IMR-90 (cell line): ENCODE measurements around the gene SMTNL1. TPM values are rescaled to one million over a fixed set of nuclear protein-coding genes. Genes with fewer than 3 reads are reported as not detected.

Experiments used
- ATAC-seq: fragments of 200-7000 bp; cut with Tn5 transposase; 2 replicates; pipeline ENCODE4 v1.9.1; 2020; ENCODE audit warnings: low read depth, mild to moderate bottlenecking, moderate library complexity
- BruUV-seq: library from RNA; stranded (reverse); fragments of 400-500 nt; replicated peaks from 2 replicates; lab custom pipeline; 2021; lab: Mats Ljungman, UMichigan
- CTCF ChIA-PET: fragments of 300-600 bp; formaldehyde crosslinking; extraction: SDS; loops from one replicate; lab custom pipeline; 2021; ENCODE audit warnings: antibody characterized with exemption; lab: Yijun Ruan, JAX
- POLR2A ChIA-PET: fragments of 300-600 bp; sonication (Branson Sonifier 250); formaldehyde crosslinking; loops from one replicate; lab custom pipeline; 2022; ENCODE audit warnings: antibody characterized with exemption; ENCODE audit not compliant: unreplicated experiment; lab: Charles Lee
- DNase-seq: peaks from one replicate; pipeline ENCODE4 v3.0.0; 2013
- H2AFZ ChIP-seq: replicated peaks from 2 replicates; pipeline ENCODE3; 2013; ENCODE audit warnings: low read length, mild to moderate bottlenecking; ENCODE audit not compliant: poor library complexity
- H2AK5ac ChIP-seq: 2 replicates; pipeline ENCODE4 v1.6.1; 2013; ENCODE audit warnings: low read depth, low read length, inconsistent platforms
- H2AK9ac ChIP-seq: replicated peaks from 2 replicates; pipeline ENCODE3; 2013; ENCODE audit warnings: mild to moderate bottlenecking, low read depth, low read length, moderate library complexity; ENCODE audit not compliant: poor library complexity
- H2BK120ac ChIP-seq: 2 replicates; pipeline ENCODE4 v1.6.1; 2013; ENCODE audit warnings: low read depth, low read length, inconsistent platforms
- H2BK15ac ChIP-seq: 3 replicates; pipeline ENCODE4 v1.6.1; 2013; ENCODE audit warnings: low read depth, low read length, inconsistent platforms
- H2BK20ac ChIP-seq: 2 replicates; pipeline ENCODE4 v1.6.1; 2013; ENCODE audit warnings: low read depth, mild to moderate bottlenecking, inconsistent platforms, low read length, moderate library complexity
- H2BK5ac ChIP-seq: 2 replicates; pipeline ENCODE4 v1.6.1; 2013; ENCODE audit warnings: mild to moderate bottlenecking, low read depth, low read length, inconsistent platforms; ENCODE audit not compliant: poor library complexity, severe bottlenecking
- H3K14ac ChIP-seq: replicated peaks from 2 replicates; pipeline ENCODE4 v1.6.1; 2013; ENCODE audit warnings: low read depth, low read length, inconsistent platforms
- H3K18ac ChIP-seq: 2 replicates; pipeline ENCODE4 v1.6.1; 2013; ENCODE audit warnings: low read depth, low read length, control low read depth
- H3K23ac ChIP-seq: 2 replicates; pipeline ENCODE4 v1.6.1; 2013; ENCODE audit warnings: low read depth, low read length, inconsistent platforms
- H3K27ac ChIP-seq: 2 replicates; pipeline ENCODE4 v1.5.1; 2013; ENCODE audit warnings: mild to moderate bottlenecking, control low read depth, low read length; ENCODE audit not compliant: insufficient read depth
- H3K27me3 ChIP-seq: 2 replicates; pipeline ENCODE4 v1.6.1; 2013; ENCODE audit warnings: low read length; ENCODE audit not compliant: control insufficient read depth, insufficient read depth
- H3K36me3 ChIP-seq: 2 replicates; pipeline ENCODE4 v1.6.1; 2013; ENCODE audit warnings: low read length, mixed read lengths; ENCODE audit not compliant: control insufficient read depth, insufficient read depth
- H3K4ac ChIP-seq: 2 replicates; pipeline ENCODE4 v1.6.1; 2013; ENCODE audit warnings: low read depth, low read length, inconsistent platforms
- H3K4me1 ChIP-seq: 2 replicates; pipeline ENCODE4 v1.6.1; 2013; ENCODE audit warnings: low read length, mixed read lengths; ENCODE audit not compliant: control insufficient read depth, insufficient read depth
- H3K4me2 ChIP-seq: 2 replicates; pipeline ENCODE4 v1.6.1; 2013; ENCODE audit warnings: low read depth, mild to moderate bottlenecking, control low read depth, low read length, moderate library complexity
- H3K4me3 ChIP-seq: 2 replicates; pipeline ENCODE4 v1.5.1; 2013; ENCODE audit warnings: low read depth, mild to moderate bottlenecking, control low read depth, low read length, moderate library complexity; ENCODE audit not compliant: insufficient read depth
- H3K56ac ChIP-seq: 2 replicates; pipeline ENCODE4 v1.6.1; 2013; ENCODE audit warnings: low read length, inconsistent platforms; ENCODE audit not compliant: insufficient read depth; ENCODE audit errors: extremely low read depth
- H3K79me1 ChIP-seq, 2 experiments: 2 replicates each; pipeline ENCODE4 v1.6.1; 2013; ENCODE audit warnings: low read length in 2 of 2, inconsistent platforms in 1 of 2, low read depth in 1 of 2
- H3K9ac ChIP-seq: 2 replicates; pipeline ENCODE4 v1.6.1; 2013; ENCODE audit warnings: low read depth, low read length, control low read depth
- H3K9me1 ChIP-seq: 2 replicates; pipeline ENCODE4 v1.6.1; 2013; ENCODE audit warnings: low read length, inconsistent platforms; ENCODE audit not compliant: insufficient read depth
- H3K9me3 ChIP-seq: 2 replicates; pipeline ENCODE4 v1.6.1; 2013; ENCODE audit warnings: low read length; ENCODE audit not compliant: control insufficient read depth, insufficient read depth
- H4K20me1 ChIP-seq: 2 replicates; pipeline ENCODE4 v1.6.1; 2013; ENCODE audit warnings: low read length, inconsistent platforms; ENCODE audit not compliant: insufficient read depth
- H4K5ac ChIP-seq: 2 replicates; pipeline ENCODE4 v1.6.1; 2013; ENCODE audit warnings: mild to moderate bottlenecking, low read depth, low read length, control low read depth
- H4K8ac ChIP-seq, 2 experiments: 2 replicates each; pipeline ENCODE4 v1.6.1; 2013; ENCODE audit warnings: low read depth in 2 of 2, low read length in 2 of 2, control low read depth in 1 of 2, inconsistent platforms in 1 of 2
- H4K91ac ChIP-seq: 2 replicates; pipeline ENCODE4 v1.6.1; 2013; ENCODE audit warnings: low read depth, low read length, inconsistent platforms; ENCODE audit not compliant: insufficient read depth
- CEBPB ChIP-seq: IDR thresholded peaks from 2 replicates; pipeline ENCODE4 v1.6.1; 2012; ENCODE audit warnings: low read depth, low read length, improper control_type of control experiment
- MAFK ChIP-seq: IDR thresholded peaks from 2 replicates; pipeline ENCODE4 v1.6.1; 2012; ENCODE audit warnings: low read depth, low read length, improper control_type of control experiment
- NFE2L2 ChIP-seq: fragments of 150-350 bp; IDR thresholded peaks from 2 replicates; pipeline ENCODE4 v1.6.1; 2016; ENCODE audit warnings: low read depth, mild to moderate bottlenecking, low read length
- RFX5 ChIP-seq: IDR thresholded peaks from 2 replicates; pipeline ENCODE4 v1.8.0; 2012; ENCODE audit warnings: low read depth, mild to moderate bottlenecking, low read length, moderate library complexity
- WGBS, 2 experiments: methylation state at CpG; one replicate each; pipeline versions ENCODE4 v1.1.5 to v1.1.7; 2013; ENCODE audit warnings: missing lambda C conversion rate in 2 of 2; ENCODE audit not compliant: insufficient read length in 1 of 2; ENCODE audit errors: extremely low coverage in 2 of 2; 5-methylcytosine and 5-hydroxymethylcytosine counted together
- dilution Hi-C: fragments of 300-500 bp; cut with HindIII; formaldehyde crosslinking; loops from one replicate; pipeline ENCODE4 v1.14.3; 2018; ENCODE audit warnings: low sequenced_read_pairs; ENCODE audit not compliant: unreplicated experiment
- in situ Hi-C: fragments of 300-500 bp; cut with MboI; formaldehyde crosslinking; loops from 3 replicates; pipeline ENCODE4 v1.14.3; 2019; ENCODE audit warnings: low sequenced_read_pairs, inconsistent platforms, mixed read lengths
- intact Hi-C: fragments of 100-400 bp; cut with micrococcal nuclease; formaldehyde crosslinking; loops from 2 replicates; pipeline ENCODE4 v1.10.0; 2022
- polyA plus RNA-seq, 3 experiments: library from polyadenylated mRNA; depleted of rRNA; stranded (reverse); fragments of >200 nt; gene quantifications; 2 replicates each; pipeline ENCODE4 v1.2.3, GENCODE V29; 2012; ENCODE audit warnings: low replicate concordance in 1 of 3
- total RNA-seq: library from RNA; depleted of rRNA; stranded (reverse); fragments of >200 nt; gene quantifications from 2 replicates; pipeline ENCODE4 v1.2.3, GENCODE V29; 2012

The SMTNL1 gene
- total and polyA plus RNA-seq, 2 of the 4 experiments (the other 2 are of a cell fraction) = not detected

DNA sequence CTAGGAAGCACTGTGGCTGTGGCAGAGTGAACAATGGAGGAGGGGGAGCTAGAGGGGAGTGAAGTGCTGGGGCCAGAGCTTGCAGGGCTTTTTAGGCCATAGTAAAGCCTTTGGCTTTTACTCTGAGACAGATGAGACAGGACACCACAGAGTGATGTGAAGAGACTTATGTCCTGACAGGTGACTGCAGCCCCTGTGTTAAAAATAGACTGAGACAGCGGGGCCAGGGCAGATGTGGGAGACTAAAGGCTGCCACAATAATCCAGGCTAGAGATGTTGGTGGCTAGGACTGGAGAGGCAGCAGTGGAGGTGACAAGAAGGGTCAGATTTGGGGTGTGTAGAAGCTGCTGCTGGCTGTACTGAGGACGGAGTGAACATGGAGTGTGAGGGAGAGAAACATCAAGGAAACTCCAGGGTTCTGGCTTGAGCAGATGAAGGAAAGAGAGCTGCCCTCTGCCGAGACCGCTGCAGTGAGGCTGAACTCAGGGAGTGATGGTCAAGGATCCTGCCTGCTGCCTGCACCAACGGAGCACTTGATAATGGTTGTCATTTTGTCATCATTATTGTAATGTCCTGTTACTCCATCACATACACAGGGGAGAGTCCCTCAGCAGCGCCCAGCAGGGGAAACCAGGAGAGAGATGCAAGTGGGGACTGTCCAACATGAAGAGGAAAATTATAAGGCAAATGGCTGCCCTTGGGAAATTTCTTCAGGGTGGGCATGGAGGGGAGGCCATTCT, 49.3 kb upstream of the SMTNL1 start (continued):
- TF ChIP-seq RFX5 = no peak

DNA sequence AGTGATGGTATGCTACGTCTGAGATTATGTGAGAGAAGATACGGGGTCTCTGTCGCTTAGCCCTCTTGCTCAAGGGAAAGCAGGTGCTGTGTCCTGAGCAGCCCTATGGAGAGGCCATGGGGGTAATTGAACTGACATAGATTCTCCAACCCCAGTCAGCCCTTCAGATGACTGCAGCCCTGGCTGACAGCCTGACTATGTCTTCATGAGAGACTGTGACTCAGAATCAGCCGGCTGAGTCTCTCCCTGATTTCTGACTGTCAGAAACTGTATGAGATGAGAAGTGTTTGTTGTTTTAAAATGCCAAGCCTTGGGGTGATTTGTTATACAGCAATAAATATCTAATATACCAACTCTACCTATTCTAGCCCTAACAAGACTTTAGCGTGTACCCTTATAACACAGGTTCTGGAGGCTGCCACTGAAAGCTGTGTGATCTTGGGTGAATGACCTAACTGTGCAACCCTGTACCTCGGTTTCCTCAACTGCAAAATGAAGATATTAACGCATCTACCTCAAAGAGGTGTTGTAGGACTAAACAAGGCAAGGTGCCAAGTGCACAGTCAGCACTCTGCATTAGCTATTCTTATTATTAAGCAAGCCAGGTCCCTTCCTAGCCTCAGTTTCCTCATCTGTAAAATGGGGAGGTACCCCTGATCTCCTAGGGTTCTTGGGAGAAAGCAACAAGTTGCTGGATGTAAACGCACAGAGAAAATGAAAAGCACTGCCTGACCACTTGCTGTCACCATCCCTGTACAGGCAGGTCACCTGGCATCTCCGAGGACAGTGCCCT, 46.7 kb upstream of the SMTNL1 start:
- H4K5ac ChIP-seq = no peak overlapping the region
- no peak overlapping the region for H3K56ac ChIP-seq
- H3K23ac ChIP-seq = no peak overlapping the region
- no peak overlapping the region for H3K4me2 ChIP-seq
- POLR2A ChIA-PET = no interaction called here
- H3K9me1 ChIP-seq = no peaks in the 10 kb centered on the region; the same call in 1 of the 2 replicates
- in situ Hi-C loops (loop anchor here (10.0 to 25.0 kb wide), 2 partner anchors 154 to 1022 kb away; partner anchors contain the start of genes OR5B21 and YPEL4), dilution Hi-C loops (no loop called here), intact Hi-C loops (no loop called here)
- H3K18ac ChIP-seq = no peak overlapping the region
- H4K91ac ChIP-seq = no peak overlapping the region
- no peak overlapping the region for H3K4ac ChIP-seq
- CTCF ChIA-PET = interaction anchor here (1.0 to 2.0 kb wide), 2 partner anchors 25 to 36 kb away, joined by 3 to 8 read pairs; partner anchors contain the start of gene SLC43A1
- no peak overlapping the region for H2BK120ac ChIP-seq
- no peak overlapping the region for H2BK15ac ChIP-seq
- no peak overlapping the region for H2AK9ac ChIP-seq
- no peaks in the 10 kb centered on the region; a peak in 1 of 4 replicates for H3K79me1 ChIP-seq
- H3K9me3 ChIP-seq = no peaks in the 10 kb centered on the region
- H3K9ac ChIP-seq = no peak overlapping the region
- H2BK20ac ChIP-seq = no peak overlapping the region
- H2BK5ac ChIP-seq = no peak overlapping the region
- no peak overlapping the region for H3K27ac ChIP-seq
- H2AFZ ChIP-seq = no peak overlapping the region
- no peak overlapping the region for H4K8ac ChIP-seq
- no peak overlapping the region for H2AK5ac ChIP-seq
- no peak overlapping the region for H3K4me3 ChIP-seq
- peak; percentile 23; the same call in 1 of the 2 replicates for TF ChIP-seq CEBPB
- TF ChIP-seq NFE2L2 = no peak
- TF ChIP-seq MAFK = peak; percentile 59
- DNase-seq = peak; percentile 38
- no TSS peak for BruUV-seq
- no peaks in the 10 kb centered on the region; the same call in 1 of the 2 replicates for H4K20me1 ChIP-seq
- ATAC-seq = no peak
- no peaks in the 10 kb centered on the region for H3K4me1 ChIP-seq
- no peak overlapping the region for H3K14ac ChIP-seq
- peaks cover 34% of the 10 kb centered on the region for H3K36me3 ChIP-seq
- no CpG with 5 or more reads among the region's 9 CpGs for WGBS, 2 experiments
- H3K27me3 ChIP-seq = no peaks in the 10 kb centered on the region
